SH-SY5Y (cell line): ENCODE measurements around the gene CDC42SE2.

ENCODE experiments used
- GATA2 ChIP-seq: IDR thresholded peaks from 2 replicates; pipeline ENCODE4 v1.6.1; 2011; ENCODE audit warnings: mild to moderate bottlenecking, low read depth, low read length
- GATA3 ChIP-seq: IDR thresholded peaks from 2 replicates; pipeline ENCODE4 v1.6.1; 2011; ENCODE audit warnings: low read depth, mild to moderate bottlenecking, low read length, moderate library complexity

DNA sequence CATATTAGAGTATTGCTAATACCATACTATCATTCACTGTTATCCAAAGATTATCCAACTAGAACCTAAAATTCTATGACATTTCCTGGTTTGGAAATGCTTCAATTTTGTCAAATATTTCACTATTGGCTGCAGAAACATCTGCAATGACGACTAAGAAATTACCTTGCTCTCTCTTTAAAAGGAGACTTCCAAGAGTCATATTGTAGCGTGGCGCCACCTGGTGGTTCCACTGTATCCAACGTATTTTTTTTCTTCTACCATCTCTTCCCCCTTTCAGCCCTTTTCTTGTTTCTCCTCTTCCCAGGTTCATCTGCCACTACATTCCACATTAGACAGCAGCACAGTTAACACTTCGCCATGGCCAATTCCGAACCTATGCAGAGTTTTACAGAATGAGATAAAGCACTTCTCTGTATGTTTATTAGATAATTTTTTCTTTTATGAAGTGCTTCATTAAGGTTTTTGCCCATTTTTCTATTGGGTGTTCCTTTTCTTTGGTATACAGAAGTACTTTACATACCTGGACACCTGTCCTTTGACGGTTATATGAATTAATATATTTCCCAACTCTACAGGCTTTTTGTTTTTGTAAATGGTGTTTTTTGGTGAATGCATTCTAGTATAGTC is 153.5 kb downstream of the CDC42SE2 start:
- TF ChIP-seq GATA2 = no peak
- TF ChIP-seq GATA3 = no peak
